IPS-18a (cell line): ENCODE measurements around the gene CDC45.

Experiments
- H3K27ac ChIP-seq: one replicate; pipeline ENCODE4 v1.5.1; 2013; ENCODE audit warnings: low read length
- H3K27me3 ChIP-seq: one replicate; pipeline ENCODE4 v1.6.1; 2013; ENCODE audit warnings: mild to moderate bottlenecking, low read length; ENCODE audit not compliant: control insufficient read depth, insufficient read depth
- H3K36me3 ChIP-seq: one replicate; pipeline ENCODE4 v1.6.1; 2013; ENCODE audit warnings: low read depth, low read length; ENCODE audit not compliant: control insufficient read depth
- H3K4me1 ChIP-seq: one replicate; pipeline ENCODE4 v1.6.1; 2013; ENCODE audit warnings: low read depth, low read length; ENCODE audit not compliant: control insufficient read depth
- H3K4me3 ChIP-seq: one replicate; pipeline ENCODE4 v1.5.1; 2013; ENCODE audit warnings: low read length
- H3K9ac ChIP-seq: one replicate; pipeline ENCODE4 v1.6.1; 2013; ENCODE audit warnings: mild to moderate bottlenecking, low read length, moderate library complexity
- H3K9me3 ChIP-seq: one replicate; pipeline ENCODE4 v1.6.1; 2013; ENCODE audit warnings: low read depth, low read length; ENCODE audit not compliant: control insufficient read depth

Gene CDC45

DNA sequence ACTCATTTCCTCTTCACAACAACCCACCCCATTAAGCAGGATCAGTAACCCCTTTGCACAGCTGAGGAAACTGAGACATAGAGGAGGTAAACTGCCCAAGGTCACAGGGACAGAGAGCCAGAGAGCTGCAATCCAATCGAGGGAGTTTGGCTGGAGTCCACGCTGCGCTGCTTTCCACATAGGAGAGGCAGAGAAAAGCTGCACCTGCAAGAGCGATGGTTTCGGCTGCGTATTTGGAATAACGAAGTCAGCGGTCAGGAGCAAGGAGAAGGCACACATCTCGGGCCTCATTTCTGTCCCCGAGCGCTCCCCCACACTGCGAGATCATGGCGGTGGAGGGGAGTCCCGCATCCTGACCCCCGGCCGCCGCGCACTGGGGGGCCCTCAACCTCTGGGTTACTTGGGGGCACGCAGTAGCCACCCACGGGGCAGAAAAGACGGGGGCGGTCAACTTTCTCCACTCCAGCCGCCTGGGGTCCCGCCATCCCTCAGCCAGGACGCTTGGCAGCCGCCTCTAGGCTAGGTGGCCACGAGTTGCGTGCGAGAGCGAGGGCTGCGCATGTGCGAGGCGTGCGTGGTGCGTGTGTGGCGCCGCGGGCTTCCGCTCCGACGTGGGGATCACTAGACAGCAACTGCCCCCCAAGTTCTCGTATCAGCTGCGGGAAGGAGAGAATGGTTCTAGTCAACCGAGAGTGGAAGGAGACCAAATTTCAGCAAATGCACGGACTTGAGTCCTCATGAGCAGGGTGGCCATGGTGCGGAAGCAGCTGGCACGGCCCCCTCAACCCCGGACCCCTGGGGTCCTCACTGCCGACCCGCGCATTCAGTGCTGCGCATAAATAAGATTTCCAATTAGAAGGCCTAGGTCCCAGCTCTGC, 86.8 kb downstream of the CDC45 start:
- no peak overlapping the region for H3K27ac ChIP-seq
- no peak overlapping the region for H3K4me3 ChIP-seq
- H3K9me3 ChIP-seq: no peaks in the 10 kb centered on the region
- no peaks in the 10 kb centered on the region for H3K4me1 ChIP-seq
- H3K36me3 ChIP-seq: no peaks in the 10 kb centered on the region
- no peak overlapping the region for H3K9ac ChIP-seq
- no peaks in the 10 kb centered on the region for H3K27me3 ChIP-seq

DNA sequence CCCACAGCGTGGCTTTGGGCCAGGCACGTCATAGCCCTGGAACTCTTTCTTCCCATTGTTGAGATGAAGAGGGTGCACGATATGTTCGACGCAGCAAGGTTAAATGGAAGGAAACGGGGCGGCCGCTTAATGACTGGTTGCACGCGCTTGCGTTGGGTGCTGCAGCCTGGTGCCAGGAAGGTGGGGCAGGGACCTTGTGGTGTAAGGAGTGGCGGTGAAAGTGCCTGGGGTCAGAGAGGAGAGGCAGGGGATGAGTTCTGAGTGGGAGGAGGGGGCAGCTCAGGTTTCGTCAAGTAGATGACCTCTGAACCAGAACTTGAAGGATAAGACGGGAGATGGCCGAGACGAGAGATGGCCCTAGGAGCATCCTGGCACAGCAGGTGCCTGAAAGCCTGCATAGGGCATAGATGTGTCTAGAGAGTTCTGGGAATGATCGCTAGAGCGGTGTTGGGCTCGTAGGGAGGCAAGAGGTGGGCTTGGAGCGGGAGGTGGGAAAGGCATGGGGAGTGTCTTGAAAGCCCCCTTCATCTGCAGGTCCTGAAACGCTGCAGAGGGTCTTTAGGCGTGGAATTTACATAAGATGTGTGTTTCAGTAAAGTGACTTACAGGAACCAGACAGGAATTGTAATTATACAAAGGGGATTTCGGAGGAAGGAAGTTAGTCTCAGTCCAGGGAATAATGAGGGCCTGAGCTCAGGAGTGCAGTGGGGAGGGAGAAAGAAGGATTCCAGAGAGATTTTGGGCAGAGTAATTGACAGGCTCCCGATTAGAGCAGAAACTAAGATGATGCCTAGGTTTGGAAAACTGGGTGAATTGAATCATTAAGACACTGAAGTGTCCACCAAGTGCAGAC, 87.7 kb downstream of the CDC45 start:
- no peak overlapping the region for H3K9ac ChIP-seq
- no peak overlapping the region for H3K4me3 ChIP-seq
- no peaks in the 10 kb centered on the region for H3K4me1 ChIP-seq
- H3K27ac ChIP-seq: no peak overlapping the region
- H3K27me3 ChIP-seq: no peaks in the 10 kb centered on the region
- no peaks in the 10 kb centered on the region for H3K36me3 ChIP-seq
- no peaks in the 10 kb centered on the region for H3K9me3 ChIP-seq

DNA sequence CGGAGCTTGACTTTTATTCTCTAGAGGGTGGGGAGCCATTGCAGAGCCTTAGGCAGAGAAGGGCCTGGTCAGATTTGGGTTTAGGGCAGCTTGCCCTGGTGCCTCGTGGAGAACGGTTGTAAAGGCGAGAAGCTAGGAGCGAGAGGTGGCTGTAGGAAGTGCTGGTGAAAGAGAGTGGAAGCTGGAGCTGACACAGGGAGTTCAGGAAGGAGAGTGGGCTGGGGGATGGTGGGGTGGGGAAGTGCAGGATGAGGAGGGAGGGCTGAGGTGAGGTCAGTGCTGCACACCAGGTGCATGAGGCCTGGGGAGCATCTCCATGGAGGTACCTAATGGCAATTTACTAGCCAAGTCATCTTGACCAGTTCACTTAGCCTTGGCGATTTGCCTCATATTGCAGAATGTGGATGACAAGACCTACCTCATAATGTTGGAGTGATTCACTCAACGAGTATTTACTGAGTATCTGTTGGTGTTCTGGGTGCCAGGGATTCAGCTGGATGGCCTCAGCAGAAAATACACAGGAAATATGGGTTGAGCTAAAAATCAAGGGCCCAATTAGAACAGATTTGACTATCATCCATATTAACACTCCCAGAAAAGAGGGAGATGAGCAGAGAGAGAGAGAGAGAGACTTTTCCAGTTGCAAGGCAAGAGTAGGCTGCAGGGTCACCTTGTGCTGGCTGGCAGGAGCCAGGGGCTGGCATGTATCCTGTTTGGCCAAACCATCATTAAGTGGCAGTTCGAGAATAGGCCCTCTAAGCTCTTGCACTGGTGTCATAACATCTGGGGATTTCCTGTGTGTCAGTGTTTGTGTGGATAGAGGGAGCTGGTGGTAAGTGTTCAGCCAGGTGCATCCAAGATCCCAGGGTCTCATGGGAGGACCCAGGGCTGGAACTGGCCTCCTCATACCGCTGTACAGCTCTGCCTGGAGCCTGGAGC, 88.9 kb downstream of the CDC45 start:
- H3K9me3 ChIP-seq: no peaks in the 10 kb centered on the region
- H3K4me3 ChIP-seq: no peak overlapping the region
- H3K36me3 ChIP-seq: no peaks in the 10 kb centered on the region
- H3K9ac ChIP-seq: no peak overlapping the region
- H3K27me3 ChIP-seq: no peaks in the 10 kb centered on the region
- H3K4me1 ChIP-seq: no peaks in the 10 kb centered on the region
- H3K27ac ChIP-seq: no peak overlapping the region

DNA sequence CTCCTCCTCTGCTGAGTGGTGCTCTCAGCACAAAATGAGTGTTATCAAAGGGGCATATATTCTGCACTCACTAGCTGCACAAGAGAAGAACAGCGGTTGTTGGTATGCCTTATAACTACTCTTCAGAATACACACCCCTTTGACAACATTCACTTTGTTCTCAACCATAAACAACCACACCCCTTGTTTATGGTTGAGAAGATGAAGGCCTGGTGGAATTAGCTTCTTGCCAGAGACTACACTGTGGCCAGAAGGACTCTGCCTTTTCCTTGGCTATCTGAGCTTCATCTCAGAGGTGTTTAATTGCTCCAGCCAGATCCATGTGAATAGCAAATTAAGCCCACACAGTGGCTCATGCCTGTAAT, 89.5 kb downstream of the CDC45 start:
- Histone ChIP-seq H3K36me3 (no peaks in the 10 kb centered on the region), H3K4me3 (no peak overlapping the region), H3K27me3 (no peaks in the 10 kb centered on the region), H3K9ac (no peak overlapping the region), H3K9me3 (no peaks in the 10 kb centered on the region), H3K4me1 (no peaks in the 10 kb centered on the region), H3K27ac (no peak overlapping the region)

DNA sequence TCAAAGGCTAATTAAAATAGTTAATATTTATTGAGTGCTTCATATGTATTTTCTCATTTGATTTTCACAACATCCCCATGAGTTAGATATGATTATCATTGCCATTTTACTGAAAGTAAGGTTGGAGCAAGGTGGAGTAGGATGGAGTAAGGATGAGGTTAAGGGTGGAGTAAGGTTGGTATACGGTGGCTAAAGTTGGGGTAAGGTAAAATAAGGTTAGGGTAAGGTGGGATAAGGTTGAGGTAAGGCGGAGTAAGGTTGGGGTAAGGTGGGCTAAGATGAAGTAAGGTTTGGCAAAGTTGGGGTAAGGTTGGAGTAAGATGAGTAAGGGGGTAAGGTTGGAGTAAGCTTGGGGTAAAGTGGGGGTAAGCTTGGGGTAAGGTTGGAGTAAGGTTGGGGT, 90.3 kb downstream of the CDC45 start:
- H3K27me3 ChIP-seq: no peaks in the 10 kb centered on the region
- H3K36me3 ChIP-seq: no peaks in the 10 kb centered on the region
- H3K9ac ChIP-seq: no peak overlapping the region
- no peak overlapping the region for H3K4me3 ChIP-seq
- H3K27ac ChIP-seq: no peak overlapping the region
- no peaks in the 10 kb centered on the region for H3K4me1 ChIP-seq
- H3K9me3 ChIP-seq: no peaks in the 10 kb centered on the region
